Lung (tissue), 12 donors: ENCODE data around the gene SUSD4. TPM values are rescaled to one million over a fixed set of nuclear protein-coding genes. Genes with fewer than 3 reads are reported as not detected.

Source experiments
- ATAC-seq: fragments of 200-7000 bp; cut with Tn5 transposase; one replicate; pipeline ENCODE4 v1.9.1; 2020; ENCODE audit warnings: moderate number of reproducible peaks; ENCODE audit not compliant: insufficient read depth, low FRiP score
- DNase-seq, 3 donors: peaks; one replicate each; pipeline ENCODE4 v3.0.0-alpha.2; 2013 to 2017
- H3K27ac ChIP-seq, 2 donors: one replicate each; pipeline ENCODE4 v1.5.1; 2013; ENCODE audit warnings: mild to moderate bottlenecking in 2 of 2, moderate library complexity in 2 of 2, control low read depth in 1 of 2, inconsistent platforms in 1 of 2, low read depth in 1 of 2, low read length in 1 of 2
- H3K27me3 ChIP-seq, 3 donors: one replicate each; pipeline ENCODE4 v1.5.1; 2013; ENCODE audit warnings: low read length in 2 of 3; ENCODE audit not compliant: control insufficient read depth in 3 of 3, insufficient read depth in 3 of 3
- H3K36me3 ChIP-seq, 4 donors: one replicate each; pipeline ENCODE4 v1.5.1; 2013; ENCODE audit warnings: low read length in 4 of 4, mild to moderate bottlenecking in 1 of 4, moderate library complexity in 1 of 4; ENCODE audit not compliant: control insufficient read depth in 4 of 4, insufficient read depth in 4 of 4
- H3K4me1 ChIP-seq, 5 donors: one replicate each; pipeline ENCODE4 v1.5.1; 2013; ENCODE audit warnings: low read length in 5 of 5, mild to moderate bottlenecking in 2 of 5, moderate library complexity in 1 of 5; ENCODE audit not compliant: control insufficient read depth in 5 of 5, insufficient read depth in 5 of 5
- H3K4me3 ChIP-seq: one replicate; pipeline ENCODE4 v1.5.1; 2013; ENCODE audit warnings: mild to moderate bottlenecking, control low read depth, moderate library complexity
- H3K9ac ChIP-seq, 2 donors: one replicate each; pipeline ENCODE4 v1.5.1; 2013; ENCODE audit warnings: low read length in 2 of 2, control low read depth in 1 of 2; ENCODE audit not compliant: insufficient read depth in 1 of 2
- H3K9me3 ChIP-seq, 4 donors: one replicate each; pipeline ENCODE4 v1.5.1; 2013; ENCODE audit warnings: low read length in 3 of 4, mild to moderate bottlenecking in 1 of 4, moderate library complexity in 1 of 4; ENCODE audit not compliant: control insufficient read depth in 4 of 4, insufficient read depth in 3 of 4
- CTCF ChIP-seq: IDR thresholded peaks from 2 replicates; pipeline ENCODE4 v1.5.1; 2012; ENCODE audit warnings: mild to moderate bottlenecking; ENCODE audit errors: control extremely low read depth, extremely low read depth
- WGBS, 2 donors: extraction: QIAGEN DNeasy Blood & Tissue Kit; methylation state at CpG; one replicate each; pipeline ENCODE4 v1.1.7; 2013; 5-methylcytosine and 5-hydroxymethylcytosine counted together
- polyA plus RNA-seq, 2 donors: library from polyadenylated mRNA; stranded (reverse); fragments of 200-250 nt; gene quantifications; one replicate each; pipeline ENCODE4 v1.2.1, GENCODE V29; 2013
- total RNA-seq, 2 donors: library from RNA; depleted of rRNA in 1 of 2; stranded (reverse); fragments of >200 nt in 1 of 2; gene quantifications; one replicate each; pipeline ENCODE4 v1.2.1, GENCODE V29; 2014 to 2021
- donor health status: control.
- donor health status: control.
- donor health status: Bipolar disorder and iron deficiency.
- donor health status: healthy.
- donor health status: DM: yes; HTN: yes; CAD: no.

SUSD4 gene
- total and polyA plus RNA-seq, 4 donors = 2.8 to 17.0 (median 4.9) TPM

- H3K9me3 ChIP-seq = peaks cover 0 to under 1% (median 0%) of the 10 kb centered on the region in 4 donors
- ATAC-seq (no peak), DNase-seq (no peak)
- H3K27me3 ChIP-seq = no peaks in the 10 kb centered on the region
- H3K4me1 ChIP-seq = no peaks in the 10 kb centered on the region
- H3K27ac ChIP-seq = no peak overlapping the region
- 75 to 79% methylated on average over 1 of the region's 1 CpG for WGBS, 2 donors
- H3K4me3 ChIP-seq = no peak overlapping the region
- H3K36me3 ChIP-seq = no peaks in the 10 kb centered on the region
- H3K9ac ChIP-seq = no peak overlapping the region
- no peak for TF ChIP-seq CTCF
Observed at GRCh38 chr1:223304931-223305330, 59.0 kb downstream of the SUSD4 start.

DNA sequence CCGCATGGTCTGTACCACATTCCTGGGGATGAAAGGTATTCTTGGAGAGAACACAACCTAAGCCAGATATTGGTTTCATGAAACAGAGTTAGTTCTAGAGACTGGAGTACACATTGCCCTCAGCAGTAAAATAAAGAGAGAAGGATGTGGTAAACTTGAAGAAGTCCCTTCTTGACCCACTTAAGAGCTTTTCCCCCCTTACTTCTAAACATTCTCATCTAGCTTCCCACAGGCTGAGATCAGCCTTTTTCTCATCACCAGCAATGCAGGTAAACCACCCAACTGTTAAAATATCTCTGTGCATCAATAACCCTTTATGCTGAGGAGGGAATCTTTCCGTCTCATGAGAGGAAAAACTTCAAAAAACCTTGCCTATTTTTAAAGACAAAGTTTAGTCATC lies 62.6 kb downstream of the SUSD4 start:
- H3K9ac ChIP-seq = no peak overlapping the region
- 91 to 92% methylated on average over 2 of the region's 2 CpGs for WGBS, 2 donors
- no peak for TF ChIP-seq CTCF

GRCh38 chr1:223299553-223299952 lies 64.4 kb downstream of the SUSD4 start:
- 27 to 48% methylated on average over 1 of the region's 1 CpG for WGBS, 2 donors
- no peak for TF ChIP-seq CTCF
- no peaks in the 10 kb centered on the region for H3K36me3 ChIP-seq
- H3K9ac ChIP-seq = no peak overlapping the region
- H3K4me3 ChIP-seq = no peak overlapping the region
- H3K4me1 ChIP-seq = no peaks in the 10 kb centered on the region
- no peak for ATAC-seq
- no peaks in the 10 kb centered on the region for H3K27me3 ChIP-seq
- no peak overlapping the region for H3K27ac ChIP-seq
- peaks cover 0 to 4% (median 0%) of the 10 kb centered on the region in 4 donors for H3K9me3 ChIP-seq
- no peak for DNase-seq

More for the DNA sequence above, 62.6 kb downstream of the SUSD4 start:
- Histone ChIP-seq H3K4me1 (no peaks in the 10 kb centered on the region), H3K9me3 (peaks cover 0 to 2% (median 0%) of the 10 kb centered on the region in 4 donors), H3K4me3 (no peak overlapping the region), H3K27ac (no peak overlapping the region), H3K36me3 (no peaks in the 10 kb centered on the region), H3K27me3 (no peaks in the 10 kb centered on the region)
- ATAC-seq (no peak), DNase-seq (no peak)

DNA sequence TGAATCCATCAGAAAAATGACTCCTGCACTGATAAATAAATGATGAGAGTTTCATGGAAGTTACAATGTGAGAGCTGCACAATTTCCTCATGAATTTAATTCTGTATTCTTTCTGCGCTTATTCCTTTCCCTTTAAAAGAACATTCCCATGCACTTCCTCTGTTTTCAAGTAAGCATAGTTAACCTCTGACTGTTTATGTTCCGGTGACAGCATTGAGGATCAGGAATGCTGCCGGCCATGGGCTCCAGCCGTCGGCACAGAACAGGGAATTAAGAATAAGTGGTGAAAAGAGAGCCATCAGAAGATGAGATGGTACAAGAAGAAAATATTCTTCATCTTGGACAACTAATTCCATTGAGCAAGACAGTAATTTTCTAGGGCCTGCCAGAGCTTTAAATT lies 65.3 kb downstream of the SUSD4 start:
- no peak overlapping the region for H3K4me3 ChIP-seq
- ATAC-seq (no peak), DNase-seq (peak in 2 of 3 donors; percentile 31 to 45)
- no peak for TF ChIP-seq CTCF
- H3K27ac ChIP-seq = no peak overlapping the region
- H3K9me3 ChIP-seq = peaks cover 0 to 4% (median 0%) of the 10 kb centered on the region in 4 donors
- no peaks in the 10 kb centered on the region for H3K27me3 ChIP-seq
- 45 to 54% methylated on average over 5 of the region's 5 CpGs for WGBS, 2 donors
- no peaks in the 10 kb centered on the region for H3K36me3 ChIP-seq
- no peak overlapping the region for H3K9ac ChIP-seq
- H3K4me1 ChIP-seq = no peaks in the 10 kb centered on the region
